NCI-H146 (cell line): ENCODE results near the gene PKD1.
"Not testable (repeated sequence)": the region's sequence is repeated elsewhere in the genome, so short reads cannot be mapped to it uniquely, and the experiment has no call there.

Source experiments
- DNase-seq: peaks from one replicate; lab custom pipeline; 2025; lab: John Stamatoyannopoulos, UW

The PKD1 gene

GRCh38 chr16:2123706-2124376, 11.9 kb downstream of the PKD1 start:
- DNase-seq, result not testable (repeated sequence)

- not testable (repeated sequence) for DNase-seq
These were observed 12.6 kb downstream of the PKD1 start for GRCh38 chr16:2122934-2123683.

DNA sequence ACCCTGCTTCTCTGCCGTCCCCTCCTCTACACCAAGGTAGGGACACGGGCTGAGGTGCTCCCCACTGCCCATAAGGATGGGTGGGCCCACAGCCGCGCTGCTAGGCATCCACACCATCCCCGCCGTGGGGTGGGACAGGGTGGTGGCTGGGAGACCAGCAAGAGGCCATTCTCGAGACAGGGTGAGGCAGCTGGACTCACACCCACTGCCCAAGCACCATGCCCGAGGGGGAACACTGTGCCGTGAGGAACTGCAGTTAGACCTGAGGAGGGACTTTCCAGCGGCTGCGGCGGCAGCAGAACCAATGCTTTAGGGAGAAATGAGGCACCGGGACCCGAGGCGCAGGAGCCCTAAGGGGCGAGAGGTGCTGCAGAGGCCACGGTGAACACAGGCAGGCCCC, 13.3 kb downstream of the PKD1 start:
- no peak for DNase-seq

DNA sequence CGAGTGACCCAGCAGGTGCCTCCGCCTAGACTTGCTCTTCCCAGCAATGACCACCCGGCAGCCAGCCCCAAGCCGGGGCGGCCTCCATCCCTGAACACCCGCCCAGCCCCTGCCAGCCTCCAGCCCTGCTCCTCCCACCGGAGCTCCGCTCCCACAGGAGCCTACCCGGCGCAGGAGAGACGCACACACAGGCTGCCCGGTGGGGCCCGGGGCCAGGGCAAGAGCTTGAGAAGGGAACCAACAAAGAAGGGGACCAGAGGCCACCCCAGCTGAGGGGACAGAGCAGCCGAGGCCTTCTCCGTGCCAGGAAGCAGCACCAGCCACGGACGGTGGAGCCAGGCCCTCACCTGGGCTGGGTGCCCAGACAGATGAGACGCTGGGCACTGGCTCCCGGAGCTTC, 13.8 kb downstream of the PKD1 start:
- no peak for DNase-seq

- not testable (repeated sequence) for DNase-seq
These were observed 14.4 kb downstream of the PKD1 start for GRCh38 chr16:2121325-2121724.

DNA sequence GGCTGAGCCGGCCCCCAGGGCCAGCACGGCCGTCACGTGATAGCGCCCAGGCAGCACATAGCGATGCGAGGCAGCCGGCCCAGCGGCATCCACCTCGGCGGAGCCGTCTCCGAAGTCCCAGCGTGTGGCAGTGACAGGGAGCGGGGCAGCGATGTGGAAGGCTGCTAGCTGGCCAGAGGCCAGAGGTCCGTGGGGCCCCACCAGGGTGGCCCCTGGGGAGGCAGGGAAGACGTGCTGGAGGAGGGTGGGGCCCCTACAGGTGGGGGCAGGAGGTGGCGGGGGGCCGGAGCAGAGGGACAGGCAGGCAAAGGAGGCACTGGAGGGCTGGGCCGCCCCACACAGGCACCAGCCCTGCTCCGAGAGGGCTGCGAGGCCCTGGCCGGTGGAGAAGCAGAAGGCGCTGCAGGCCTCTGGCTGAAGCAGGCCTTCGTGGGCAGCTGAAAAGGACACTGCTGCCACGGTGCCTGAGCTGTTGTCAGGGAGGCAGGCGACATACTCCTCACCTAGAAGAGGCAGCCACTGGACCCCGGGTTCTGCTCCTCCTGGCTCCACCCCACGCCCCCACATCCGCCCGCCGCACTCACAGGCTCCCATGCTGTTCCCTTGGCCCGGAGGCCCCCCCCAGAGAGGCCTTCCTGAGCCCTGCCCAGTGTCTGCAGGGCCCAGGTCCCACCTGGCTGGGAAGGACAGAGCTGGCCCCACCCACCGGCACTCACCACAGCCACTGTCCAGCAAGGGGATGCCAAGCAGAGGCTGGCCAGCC, 17.6 kb downstream of the PKD1 start:
- not testable (repeated sequence) for DNase-seq

GRCh38 chr16:2117341-2117740, 18.4 kb downstream of the PKD1 start:
- not testable (repeated sequence) for DNase-seq

DNA sequence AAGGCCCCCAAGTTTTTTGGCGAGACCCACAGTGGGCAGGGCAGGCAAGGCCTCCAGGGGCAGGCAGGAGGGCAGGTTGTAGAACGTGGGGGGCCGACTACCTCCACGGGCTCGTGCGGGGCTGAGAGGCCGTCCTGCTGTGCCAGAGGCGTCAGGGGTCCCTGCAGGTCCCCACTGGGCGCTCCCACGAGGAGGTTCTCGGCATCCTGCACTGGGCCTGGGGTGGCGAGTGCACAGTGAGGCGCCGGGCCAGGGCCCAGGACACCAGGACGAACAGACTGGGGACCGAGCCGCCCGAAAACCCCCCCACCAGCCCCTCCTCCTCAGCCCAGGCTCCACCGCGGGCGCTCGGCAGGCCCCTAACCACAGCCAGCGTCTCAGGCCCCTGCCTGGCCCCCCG, 19.3 kb downstream of the PKD1 start:
- not testable (repeated sequence) for DNase-seq

- DNase-seq, result no peak
These were observed 20.1 kb downstream of the PKD1 start for GRCh38 chr16:2115591-2115973.

DNA sequence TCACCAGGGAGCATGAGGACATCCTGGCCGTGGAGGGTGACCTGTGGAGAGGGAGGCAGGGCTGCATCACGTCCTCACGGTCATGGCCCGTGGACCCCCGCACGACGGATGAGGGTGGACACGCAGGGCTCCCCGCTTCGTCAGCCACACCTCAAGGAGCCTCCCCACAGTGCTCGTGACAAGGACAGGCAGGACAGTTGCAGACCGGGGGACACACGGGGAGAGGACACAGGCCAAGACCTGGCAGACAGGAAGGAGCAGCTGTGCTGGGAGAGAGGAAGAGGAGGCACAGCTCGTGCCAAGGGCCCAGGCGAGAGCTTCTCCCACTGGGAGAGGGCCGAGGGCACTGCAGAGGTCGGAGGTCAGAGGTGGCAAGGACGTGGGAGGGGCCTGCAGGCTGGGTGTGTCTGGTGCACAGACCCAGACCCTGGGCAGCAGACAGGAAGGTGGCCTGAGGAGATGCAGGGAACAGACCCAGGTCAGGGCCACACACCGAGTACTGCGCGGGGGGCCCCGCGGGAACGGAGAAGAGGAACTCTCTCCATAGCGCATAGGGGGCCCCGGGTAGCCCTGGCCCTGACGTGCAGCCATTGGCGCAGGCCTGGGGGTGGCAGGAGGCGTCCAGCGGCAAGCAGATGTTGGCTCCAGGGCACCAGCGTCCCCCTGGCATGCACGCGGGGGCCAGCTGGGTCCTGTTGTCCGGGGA, 20.7 kb downstream of the PKD1 start:
- DNase-seq, result not testable (repeated sequence)

DNA sequence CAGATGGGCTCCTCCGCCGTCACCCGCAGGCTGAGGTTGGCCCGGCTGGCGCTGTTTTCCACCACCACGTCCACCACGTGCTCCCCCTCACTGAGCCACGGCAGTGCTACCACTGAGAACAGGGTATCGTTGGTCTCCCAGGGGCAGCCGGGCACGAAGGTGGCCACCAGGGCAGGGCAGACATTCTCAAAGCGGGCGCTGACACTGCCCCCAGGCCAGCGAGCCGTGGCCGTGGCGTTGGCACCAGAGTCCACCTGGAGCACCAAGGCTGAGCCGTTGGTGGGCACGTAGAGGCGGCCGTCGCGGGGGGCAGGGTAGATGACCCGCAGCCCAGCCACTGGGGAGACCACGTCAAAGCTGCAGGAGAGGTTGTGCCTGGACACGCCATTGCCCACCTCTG, 21.5 kb downstream of the PKD1 start:
- not testable (repeated sequence) for DNase-seq

- not testable (repeated sequence) for DNase-seq
These were observed 23.1 kb downstream of the PKD1 start for GRCh38 chr16:2112539-2113106.

DNA sequence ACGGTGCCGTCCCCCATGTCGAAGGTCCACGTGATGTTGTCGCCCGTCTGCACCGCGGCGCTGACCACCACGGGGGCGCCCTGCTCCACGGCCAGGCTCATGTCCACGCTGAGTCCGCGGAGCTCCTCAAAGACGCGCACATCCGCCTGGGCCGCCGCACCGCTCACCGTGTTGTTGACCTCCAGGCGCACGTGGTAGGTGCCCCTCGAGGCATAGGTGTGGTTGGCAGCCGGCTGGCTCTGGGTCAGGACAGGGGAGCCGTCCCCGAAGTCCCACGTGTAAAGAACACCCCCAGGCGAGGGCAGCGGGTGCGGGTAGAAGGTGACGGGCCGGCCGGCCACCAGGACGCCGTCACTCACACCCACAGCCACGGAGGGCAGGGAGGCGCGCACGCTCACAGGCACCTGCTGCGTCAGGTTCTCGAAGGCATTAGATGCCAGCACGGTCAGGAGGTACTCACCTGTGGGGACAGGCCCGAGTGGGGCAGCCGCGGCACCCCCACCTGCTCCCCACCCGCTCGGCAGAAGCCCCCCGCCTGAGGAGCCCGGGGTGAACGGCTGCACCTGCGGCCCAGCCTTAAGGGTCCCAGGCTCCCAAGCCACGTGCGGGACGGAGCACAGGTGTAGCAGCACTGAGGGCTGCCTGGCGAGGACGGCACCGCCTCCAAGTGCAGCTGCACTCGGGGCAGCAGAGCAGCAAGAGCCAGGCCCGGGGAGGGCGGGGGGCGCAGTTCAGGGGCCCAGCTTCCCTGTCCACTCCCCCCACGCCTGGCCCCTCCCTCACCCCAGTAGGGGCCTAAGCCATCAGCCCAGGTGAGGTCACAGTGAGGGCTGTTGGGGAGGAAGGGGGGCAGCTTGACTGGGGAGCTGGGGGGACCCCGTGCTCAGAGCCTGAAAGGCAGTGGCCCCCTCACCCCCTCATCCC, 24.0 kb downstream of the PKD1 start:
- not testable (repeated sequence) for DNase-seq

GRCh38 chr16:2111009-2111353, 24.7 kb downstream of the PKD1 start:
- DNase-seq, result not testable (repeated sequence)

DNA sequence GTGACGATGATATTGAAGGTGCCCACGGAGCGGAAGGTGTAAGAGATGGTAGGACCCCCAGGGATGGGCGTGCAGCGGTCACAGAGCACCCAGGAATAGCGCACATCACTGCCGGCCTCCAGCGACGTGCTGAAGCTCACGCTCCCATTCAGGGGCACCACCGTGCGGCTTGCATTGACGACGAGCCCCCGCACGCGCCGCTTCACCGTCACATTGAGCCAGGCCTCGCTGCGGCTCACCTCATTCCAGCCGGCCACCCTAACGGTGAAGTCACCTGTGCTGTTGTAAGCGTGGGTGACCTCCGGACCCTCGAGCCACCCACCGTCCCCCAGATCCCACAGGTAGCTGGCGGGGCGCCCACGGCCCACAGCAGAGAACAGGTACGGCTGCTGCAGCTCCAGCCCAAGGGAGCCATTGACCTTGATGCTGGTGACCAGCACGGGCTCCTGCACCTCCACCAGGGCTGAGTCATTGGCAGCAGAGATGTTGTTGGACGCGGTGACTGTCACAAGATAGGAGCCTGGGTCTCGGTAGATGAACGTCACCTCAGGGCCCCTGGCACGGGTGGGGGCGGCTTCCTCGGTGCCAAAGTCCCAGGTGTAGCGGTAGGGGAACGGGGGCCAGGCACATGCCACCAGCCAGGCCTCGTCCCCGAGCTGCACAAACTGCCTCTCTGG, 25.2 kb downstream of the PKD1 start:
- not testable (repeated sequence) for DNase-seq

DNA sequence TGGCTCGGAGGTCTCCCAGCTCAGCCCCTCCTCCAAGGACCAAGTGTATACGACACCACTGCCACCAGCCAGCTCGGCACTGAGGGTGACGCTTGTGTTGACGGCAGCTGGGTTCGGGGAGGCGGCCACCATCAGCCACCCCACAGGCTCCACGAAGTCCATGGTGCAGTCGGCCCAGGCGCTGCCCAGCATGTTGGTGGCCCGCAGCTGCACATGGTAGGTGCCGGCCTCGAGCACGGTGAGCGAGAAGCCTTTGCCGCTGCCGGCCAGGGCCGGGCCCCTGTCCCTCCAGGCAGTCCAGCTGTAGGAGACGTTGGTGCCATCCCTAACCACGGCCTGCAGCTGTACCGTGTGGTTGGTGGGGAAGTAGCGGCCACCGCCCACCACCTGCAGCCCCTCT, 25.8 kb downstream of the PKD1 start:
- DNase-seq, result not testable (repeated sequence)

DNA sequence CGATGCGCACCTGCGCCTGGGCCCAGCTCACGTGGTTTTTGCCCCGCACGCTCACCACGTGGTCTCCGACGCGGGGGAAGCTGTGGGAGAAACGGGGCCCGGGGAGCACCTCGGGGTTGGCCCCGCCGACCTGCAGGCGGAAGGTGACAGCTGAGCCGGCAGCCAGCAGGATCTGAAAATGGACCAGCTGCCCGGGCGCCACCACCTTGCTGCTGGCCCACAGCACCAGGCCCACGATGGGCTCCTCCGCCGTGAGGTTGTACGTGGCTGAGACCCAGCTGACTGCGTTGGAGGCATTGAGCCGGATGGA, 26.5 kb downstream of the PKD1 start:
- not testable (repeated sequence) for DNase-seq

DNA sequence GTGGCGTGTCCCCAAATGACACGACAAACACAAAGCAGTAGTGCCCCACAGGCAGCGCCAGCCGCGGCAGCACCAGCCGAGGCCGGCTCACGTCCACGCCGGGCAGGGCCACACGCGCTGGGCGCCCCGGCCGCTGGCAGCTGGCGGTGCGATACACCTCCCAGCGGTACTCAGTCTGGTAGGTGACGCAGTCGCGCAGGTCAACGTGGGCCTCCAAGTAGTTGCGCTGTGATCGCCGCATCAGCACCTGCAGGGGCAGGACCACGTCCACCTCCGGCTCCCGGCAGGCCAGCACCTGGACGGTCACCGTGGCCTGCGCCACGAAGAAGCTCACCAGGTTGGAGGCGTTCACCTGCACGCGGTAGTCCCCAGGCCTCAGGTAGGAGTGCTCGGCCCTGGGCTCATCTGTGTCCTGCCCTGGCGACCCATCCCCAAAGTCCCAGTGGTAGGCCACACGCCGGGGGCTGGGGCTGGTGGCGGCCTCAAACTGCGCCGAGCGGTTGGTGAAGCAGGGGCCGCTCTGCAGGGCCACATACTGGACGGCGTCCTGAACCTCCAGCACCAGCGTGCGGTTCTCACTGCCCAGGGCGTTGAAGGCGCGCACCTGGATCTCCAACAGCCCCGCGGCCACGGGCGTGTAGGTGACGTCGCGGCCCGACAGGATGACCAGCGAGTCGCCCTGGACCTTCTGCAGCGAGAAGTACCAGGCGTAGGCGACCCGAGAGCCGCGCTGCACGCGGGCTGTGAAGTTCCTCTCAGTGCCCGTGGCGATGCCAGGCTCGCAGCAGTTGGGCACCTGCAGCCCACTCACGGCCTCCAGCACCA, 27.0 kb downstream of the PKD1 start:
- DNase-seq, result not testable (repeated sequence)

GRCh38 chr16:2107791-2108125, 27.9 kb downstream of the PKD1 start:
- not testable (repeated sequence) for DNase-seq
